SK-N-SH (cell line): ENCODE results near the gene ZNF219. TPM values are rescaled to one million over a fixed set of nuclear protein-coding genes. Genes with fewer than 3 reads are reported as not detected.
A peak's percentile ranks its signal among the peaks of the same experiment; 100 is the strongest.

Source experiments
- CTCF ChIA-PET: fragments of 300-600, 350-600 bp; formaldehyde crosslinking; extraction: SDS; loops from one replicate; lab custom pipeline; 2021; lab: Yijun Ruan, JAX
- POLR2A ChIA-PET: fragments of 350-600 bp; sonication (Branson Sonifier 250); formaldehyde crosslinking; extraction: SDS; loops from one replicate; lab custom pipeline; 2020; ENCODE audit warnings: antibody characterized with exemption, inconsistent platforms; lab: Yijun Ruan, JAX
- DNase-seq: peaks from one replicate; pipeline ENCODE4 v3.0.0; 2012
- H2AFZ ChIP-seq: fragments of 200-600 bp; sonication (generic); 2 replicates; pipeline ENCODE4 v1.8.1; 2016; ENCODE audit warnings: antibody characterized with exemption, mild to moderate bottlenecking, low read depth
- H3F3A ChIP-seq: fragments of 200-600 bp; sonication (generic); replicated peaks from 2 replicates; pipeline ENCODE3; 2016; ENCODE audit warnings: antibody characterized with exemption, mild to moderate bottlenecking; ENCODE audit not compliant: insufficient read depth
- H3K27ac ChIP-seq, 2 experiments: fragments of 200-500 bp in 1 of 2; fragments of 200-600 bp in 1 of 2; sonication (Bioruptor generic) in 1 of 2; sonication (generic), shearing (Covaris generic) in 1 of 2; 2 replicates each; pipeline versions ENCODE4 v1.5.1 to v1.6.1; 2014 to 2016; ENCODE audit warnings: low read depth in 2 of 2, inconsistent platforms in 1 of 2, low read length in 1 of 2, mild to moderate bottlenecking in 1 of 2, mixed read lengths in 1 of 2
- H3K27me3 ChIP-seq: fragments of 200-600 bp; sonication (generic), shearing (Covaris generic); 2 replicates; pipeline ENCODE4 v1.6.1; 2016; ENCODE audit warnings: mixed run types; ENCODE audit not compliant: insufficient read depth
- H3K36me3 ChIP-seq, 2 experiments: fragments of 200-500 bp in 1 of 2; fragments of 200-600 bp in 1 of 2; sonication (Bioruptor generic) in 1 of 2; sonication (generic) in 1 of 2; replicated peaks in 1 of 2; 2 replicates each; pipeline versions ENCODE3 to v1.5.1; 2014 to 2016; ENCODE audit warnings: low read length in 1 of 2, mild to moderate bottlenecking in 1 of 2; ENCODE audit not compliant: insufficient read depth in 2 of 2, control insufficient read depth in 1 of 2
- H3K4me1 ChIP-seq, 2 experiments: fragments of 200-500 bp in 1 of 2; fragments of 200-600 bp in 1 of 2; sonication (Bioruptor generic) in 1 of 2; sonication (generic), shearing (Covaris generic) in 1 of 2; 2 replicates each; pipeline versions ENCODE4 v1.5.1 to v1.6.1; 2014 to 2016; ENCODE audit warnings: low read depth in 1 of 2, low read length in 1 of 2, mixed run types in 1 of 2; ENCODE audit not compliant: insufficient read depth in 2 of 2, control insufficient read depth in 1 of 2
- H3K4me2 ChIP-seq: fragments of 200-600 bp; sonication (generic), shearing (Covaris generic); 2 replicates; pipeline ENCODE4 v1.6.1; 2017; ENCODE audit warnings: mixed run types
- H3K4me3 ChIP-seq, 2 experiments: fragments of 200-500 bp in 1 of 2; fragments of 200-600 bp in 1 of 2; sonication (Bioruptor generic) in 1 of 2; sonication (generic), shearing (Covaris generic) in 1 of 2; 2 replicates each; pipeline versions ENCODE4 v1.5.1 to v1.8.1; 2014 to 2016; ENCODE audit warnings: low read depth in 2 of 2, inconsistent platforms in 1 of 2, low read length in 1 of 2, mild to moderate bottlenecking in 1 of 2, mixed read lengths in 1 of 2, moderate library complexity in 1 of 2
- H3K79me2 ChIP-seq: fragments of 200-600 bp; sonication (generic); 2 replicates; pipeline ENCODE4 v1.8.1; 2017; ENCODE audit warnings: mild to moderate bottlenecking; ENCODE audit not compliant: insufficient read depth
- H3K9ac ChIP-seq: fragments of 200-600 bp; sonication (generic); 2 replicates; pipeline ENCODE4 v1.6.1; 2017; ENCODE audit warnings: mixed run types
- H3K9me2 ChIP-seq: fragments of 200-600 bp; sonication (generic); 2 replicates; pipeline ENCODE4 v1.6.1; 2017; ENCODE audit warnings: mixed run types
- H3K9me3 ChIP-seq: fragments of 200-600 bp; sonication (generic); 2 replicates; pipeline ENCODE4 v1.6.1; 2017; ENCODE audit warnings: mixed run types, mild to moderate bottlenecking, moderate library complexity
- H4K20me1 ChIP-seq: fragments of 200-600 bp; sonication (generic); 2 replicates; pipeline ENCODE4 v1.6.1; 2017; ENCODE audit warnings: mild to moderate bottlenecking, mixed run types; ENCODE audit not compliant: insufficient read depth
- EP300 ChIP-seq, 2 experiments: IDR thresholded peaks; 2 replicates each; pipeline versions ENCODE4 v1.4.0 to v1.6.1; 2012; ENCODE audit warnings: borderline replicate concordance in 1 of 2, low read depth in 1 of 2, low read length in 1 of 2
- EZH2phosphoT487 ChIP-seq: fragments of 200-600 bp; sonication (generic); IDR thresholded peaks from 2 replicates; pipeline ENCODE4 v1.6.1; 2017; ENCODE audit warnings: low read depth, mixed run types, mild to moderate bottlenecking, antibody characterized with exemption, moderate library complexity, borderline replicate concordance
- FOSL2 ChIP-seq: IDR thresholded peaks from 2 replicates; pipeline ENCODE4 v1.4.0; 2012; ENCODE audit warnings: low read depth, mild to moderate bottlenecking, moderate library complexity, borderline replicate concordance
- MEF2A ChIP-seq: IDR thresholded peaks from 2 replicates; pipeline ENCODE4 v1.4.0; 2012; ENCODE audit warnings: low read depth, borderline replicate concordance
- POLR2AphosphoS5 ChIP-seq: IDR thresholded peaks from 2 replicates; pipeline ENCODE4 v1.6.1; 2012; ENCODE audit warnings: low read depth, low read length
- RAD21 ChIP-seq: IDR thresholded peaks from 2 replicates; pipeline ENCODE4 v1.6.1; 2012; ENCODE audit warnings: mild to moderate bottlenecking, low read length
- RCOR1 ChIP-seq: fragments of 150-350 bp; IDR thresholded peaks from 2 replicates; pipeline ENCODE4 v1.6.1; 2017; ENCODE audit warnings: antibody characterized with exemption, low read length
- SIN3A ChIP-seq: IDR thresholded peaks from 2 replicates; pipeline ENCODE4 v1.6.1; 2012; ENCODE audit warnings: low read depth, mild to moderate bottlenecking, low read length, moderate library complexity, borderline replicate concordance
- USF1 ChIP-seq: IDR thresholded peaks from 2 replicates; pipeline ENCODE4 v1.4.0; 2012; ENCODE audit warnings: low read depth, borderline replicate concordance
- USF2 ChIP-seq: fragments of 150-350 bp; IDR thresholded peaks from 2 replicates; pipeline ENCODE4 v1.6.1; 2017; ENCODE audit warnings: antibody characterized with exemption, low read length, low read depth, borderline replicate concordance
- YY1 ChIP-seq: IDR thresholded peaks from 2 replicates; pipeline ENCODE4 v1.4.0; 2012; ENCODE audit warnings: low read depth, mild to moderate bottlenecking
- WGBS: methylation state at CpG from one replicate; pipeline ENCODE4 v1.1.6; 2017; ENCODE audit warnings: low lambda C conversion rate; 5-methylcytosine and 5-hydroxymethylcytosine counted together
- polyA plus RNA-seq, 3 experiments: library from polyadenylated mRNA; depleted of rRNA; stranded (reverse); fragments of >200 nt; gene quantifications; 2 replicates each; pipeline ENCODE4 v1.2.3, GENCODE V29; 2012

ZNF219 gene
- polyA plus RNA-seq, 1 of the 3 experiments (the other 2 are of a cell fraction), result 24.1 TPM

- peak; percentile 15 for DNase-seq
- H3K27me3 ChIP-seq, result no peaks in the 10 kb centered on the region
- peaks cover 9 to 24% of the 10 kb centered on the region in 2 experiments; a peak in 3 of 4 replicates for H3K4me1 ChIP-seq
- CTCF ChIA-PET, result interaction anchor here (1.3 to 8.6 kb wide), 8 partner anchors 10 to 71 kb away, joined by 10 to 79 read pairs (median 64); partner anchors contain the start of genes ARHGEF40 and ZNF219
- peaks cover 5% of the 10 kb centered on the region; the same call in 1 of the 2 replicates for H3K79me2 ChIP-seq
- no peaks in the 10 kb centered on the region for H4K20me1 ChIP-seq
- 87% methylated on average over 14 of the region's 17 CpGs for WGBS
- TF ChIP-seq POLR2AphosphoS5 (peak; percentile 16; the same call in 1 of the 2 replicates), SIN3A (no peak), USF2 (no peak)
- no peak overlapping the region for H2AFZ ChIP-seq
- H3K9ac ChIP-seq, result no peak overlapping the region
- peaks cover 62 to 81% of the 10 kb centered on the region in 2 experiments for H3K36me3 ChIP-seq
- no peaks in the 10 kb centered on the region for H3K9me2 ChIP-seq
- H3K27ac ChIP-seq, result peak overlapping the region; percentile 29 to 89
- no peak overlapping the region for H3K4me3 ChIP-seq
- no peak overlapping the region; the same call in 1 of the 2 replicates for H3K4me2 ChIP-seq
- no peaks in the 10 kb centered on the region for H3K9me3 ChIP-seq
- H3F3A ChIP-seq, result peaks cover 50% of the 10 kb centered on the region
- POLR2A ChIA-PET, result interaction anchor here (1.7 kb wide), 1 partner anchor 14 kb away, joined by 11 read pairs; no protein-coding TSS in a partner anchor
These were observed 13.2 kb downstream of the ZNF219 start for GRCh38 chr14:21084998-21085853.

- Histone ChIP-seq H3K36me3 (peaks cover 63 to 80% of the 10 kb centered on the region in 2 experiments), H3F3A (peaks cover 42% of the 10 kb centered on the region), H3K4me1 (peaks cover 9 to 24% of the 10 kb centered on the region in 2 experiments; a peak in 3 of 4 replicates), H3K27ac (peak overlapping the region in 1 of 2 experiments; percentile 89; a peak in 2 of 4 replicates), H3K4me3 (no peak overlapping the region), H3K4me2 (no peak overlapping the region; the same call in 1 of the 2 replicates), H3K9me2 (no peaks in the 10 kb centered on the region), H2AFZ (no peak overlapping the region), H3K9me3 (no peaks in the 10 kb centered on the region), H4K20me1 (no peaks in the 10 kb centered on the region), H3K9ac (no peak overlapping the region), H3K27me3 (no peaks in the 10 kb centered on the region), H3K79me2 (peaks cover 5% of the 10 kb centered on the region; the same call in 1 of the 2 replicates)
- ChIA-PET POLR2A (interaction anchor here (1.2 to 1.7 kb wide), 2 partner anchors 13 kb away, joined by 4 to 11 read pairs; no protein-coding TSS in a partner anchor), CTCF (interaction anchor here (1.2 to 8.6 kb wide), 5 partner anchors 11 to 70 kb away, joined by 7 to 68 read pairs (median 12); partner anchors contain the start of genes ARHGEF40 and ZNF219)
- DNase-seq, result peak; percentile 7
- TF ChIP-seq MEF2A (no peak), RAD21 (no peak), USF2 (no peak), RCOR1 (no peak), EZH2phosphoT487 (no peak), USF1 (no peak), SIN3A (no peak), FOSL2 (no peak), EP300 (IDR thresholded peaks at IDR 0.05; ENCODE audit: borderline replicate concordance in 1 of 2, low read depth in 1 of 2, low read length in 1 of 2) (no peak), YY1 (no peak)
- WGBS, result 96% methylated on average over 2 of the region's 2 CpGs
These were observed 14.1 kb downstream of the ZNF219 start for GRCh38 chr14:21084396-21084795.
